GM21360 (cell line): Measurements from ENCODE around the gene OR2AT4.
"Not testable (repeated sequence)": the region's sequence is repeated elsewhere in the genome, so short reads cannot be mapped to it uniquely, and the experiment has no call there.

Experiments
- ATAC-seq: cut with Tn5 transposase; IDR thresholded peaks from one replicate; pipeline ENCODE4 v1.9.1; 2021; ENCODE audit warnings: mild to moderate bottlenecking, moderate library complexity; ENCODE audit not compliant: unreplicated experiment

Gene OR2AT4

DNA sequence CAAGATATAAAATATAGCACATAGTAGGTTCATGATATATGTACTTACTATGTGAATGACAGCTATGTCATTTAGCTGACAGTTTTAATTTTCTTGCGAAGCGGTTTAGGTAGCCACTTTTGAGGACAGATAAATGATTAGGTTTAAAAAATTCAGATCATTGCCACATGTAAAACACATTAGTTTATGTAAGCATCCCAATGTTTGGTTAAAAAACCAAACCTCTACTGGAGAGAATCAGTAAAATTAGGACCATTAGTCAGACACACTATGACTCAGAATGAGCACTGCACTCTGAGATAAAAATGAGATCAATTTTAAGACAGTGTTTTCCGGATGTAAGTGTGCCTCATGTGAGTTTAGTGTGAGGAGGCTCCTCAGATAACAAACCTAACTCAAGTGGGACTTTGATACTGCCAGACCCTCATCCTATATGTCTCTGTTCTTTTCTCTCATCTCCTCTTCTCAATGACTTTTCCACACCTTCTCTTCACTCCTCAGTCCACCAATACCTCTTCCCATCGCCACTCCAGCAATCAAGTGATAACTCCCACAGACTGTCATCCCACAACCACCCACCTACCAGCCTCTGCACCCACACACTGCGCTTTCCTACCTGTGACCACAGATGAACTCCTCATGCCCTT is 6.8 kb upstream of the OR2AT4 start:
- ATAC-seq = no peak

- ATAC-seq = no peak
Measured at GRCh38 chr11:75101424-75102128, 4.9 kb upstream of the OR2AT4 start.

GRCh38 chr11:75100314-75100713 is 3.6 kb upstream of the OR2AT4 start:
- ATAC-seq = peak; percentile 89

GRCh38 chr11:75099635-75100034 is 3.0 kb upstream of the OR2AT4 start:
- ATAC-seq = no peak

DNA sequence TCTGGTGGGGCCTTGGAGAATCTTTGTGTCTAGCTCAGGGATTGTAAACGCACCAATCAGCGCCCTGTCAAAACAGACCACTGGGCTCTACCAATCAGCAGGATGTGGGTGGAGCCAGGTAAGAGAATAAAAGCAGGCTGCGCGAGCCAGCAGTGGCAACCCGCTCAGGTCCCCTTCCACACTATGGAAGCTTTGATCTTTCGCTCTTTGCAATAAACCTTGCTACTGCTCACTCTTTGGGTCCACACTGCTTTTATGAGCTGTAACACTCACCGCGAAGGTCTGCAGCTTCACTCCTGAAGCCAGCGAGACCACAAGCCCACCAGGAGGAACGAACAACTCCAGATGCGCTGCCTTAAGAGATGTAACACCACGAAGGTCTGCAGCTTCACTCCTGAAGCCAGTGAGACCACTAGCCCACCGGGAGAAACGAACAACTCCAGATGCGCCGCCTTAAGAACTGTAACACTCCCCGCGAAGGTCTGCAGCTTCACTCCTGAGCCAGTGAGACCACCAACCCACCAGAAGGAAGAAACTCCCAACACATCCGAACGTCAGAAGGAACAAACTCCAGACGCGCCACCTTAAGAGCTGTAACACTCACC is 2.3 kb upstream of the OR2AT4 start:
- not testable (repeated sequence) for ATAC-seq

DNA sequence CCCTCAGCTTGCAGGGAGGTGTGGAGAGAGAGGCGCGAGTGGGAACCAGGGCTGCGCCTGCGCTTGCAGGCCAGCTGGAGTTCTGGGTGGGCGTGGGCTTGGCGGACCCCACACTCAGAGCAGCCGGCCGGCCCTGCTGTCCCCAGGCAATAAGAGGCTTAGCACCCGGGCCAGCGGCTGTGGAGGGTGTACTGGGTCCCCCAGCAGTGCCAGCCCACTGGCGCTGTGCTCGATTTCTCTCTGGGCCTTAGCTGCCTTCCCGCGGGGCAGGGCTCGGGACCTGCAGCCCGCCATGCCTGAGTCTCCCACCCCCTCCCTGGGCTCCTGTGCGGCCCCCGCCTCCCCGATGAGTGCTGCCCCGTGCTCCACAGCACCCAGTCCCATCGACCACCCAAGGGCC is 1.5 kb upstream of the OR2AT4 start:
- not testable (repeated sequence) for ATAC-seq

DNA sequence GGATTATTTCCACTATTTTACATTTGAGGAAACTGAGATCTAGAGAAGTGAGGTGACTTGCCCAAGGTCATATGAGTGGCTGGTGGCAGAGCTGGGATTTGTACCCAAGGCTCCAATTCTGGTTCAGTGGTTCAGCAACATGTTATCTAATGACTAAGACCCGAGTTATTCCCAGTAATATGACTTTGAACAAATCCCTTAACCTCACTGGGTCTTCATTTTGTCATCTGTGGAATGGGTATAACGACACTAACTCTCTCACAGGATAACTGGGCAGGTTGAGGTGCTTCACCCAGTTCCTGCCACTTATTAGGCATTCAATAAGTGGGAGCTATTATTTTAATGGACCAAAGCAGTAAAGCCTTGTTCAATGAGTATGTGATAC is 489 bp upstream of the OR2AT4 start:
- ATAC-seq = no peak

DNA sequence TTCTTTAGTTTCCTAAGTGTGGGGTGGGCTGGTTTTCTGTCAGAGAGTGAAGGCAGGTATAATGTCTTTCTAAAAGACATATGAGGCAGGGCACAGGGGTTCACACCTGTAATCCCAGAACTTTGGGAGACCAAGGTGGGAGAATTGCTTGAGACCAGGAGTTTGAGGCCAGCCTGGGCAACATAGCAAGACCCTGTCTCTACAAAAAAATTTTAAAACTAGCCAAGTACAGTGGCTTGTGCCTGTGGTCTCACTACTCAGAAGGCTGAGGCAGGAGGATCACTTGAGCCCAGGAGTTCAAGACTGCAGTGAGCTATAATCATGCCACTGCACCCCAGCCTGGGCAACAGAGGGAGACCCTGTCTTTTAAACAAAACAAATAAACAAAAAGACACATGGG is 2.3 kb downstream of the OR2AT4 start:
- ATAC-seq = not testable (repeated sequence)

DNA sequence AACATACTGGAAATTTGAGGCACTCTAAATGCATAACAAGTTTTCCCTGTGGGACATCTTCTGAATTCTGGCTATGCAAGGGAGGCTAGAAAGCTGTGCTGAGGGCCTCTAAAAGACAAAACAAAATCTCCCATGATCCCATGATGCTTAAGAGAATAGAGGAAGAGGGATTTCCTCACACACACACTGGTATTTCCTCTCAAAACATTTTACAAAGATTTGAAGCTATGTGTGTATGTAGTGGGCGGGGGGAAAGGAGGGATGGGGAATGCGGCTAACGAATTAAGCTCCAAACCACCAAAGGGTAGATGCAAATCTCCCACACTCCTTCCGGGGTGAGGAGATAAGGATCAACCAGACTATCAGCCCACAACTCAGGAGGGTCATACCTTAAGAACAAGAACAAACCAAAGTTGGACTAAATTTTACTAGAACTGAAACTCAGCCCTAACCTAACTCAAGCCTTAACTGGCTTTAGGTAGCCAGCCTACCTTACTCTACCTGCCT is 6.0 kb downstream of the OR2AT4 start:
- ATAC-seq = no peak

- ATAC-seq = no peak
Measured at GRCh38 chr11:75087319-75088305, 9.1 kb downstream of the OR2AT4 start.

- no peak for ATAC-seq
Measured at GRCh38 chr11:75084883-75085282, 11.8 kb downstream of the OR2AT4 start.

GRCh38 chr11:75083217-75083605 is 13.5 kb downstream of the OR2AT4 start:
- ATAC-seq = no peak

- ATAC-seq = no peak
Measured at GRCh38 chr11:75082601-75083216, 14.0 kb downstream of the OR2AT4 start.

DNA sequence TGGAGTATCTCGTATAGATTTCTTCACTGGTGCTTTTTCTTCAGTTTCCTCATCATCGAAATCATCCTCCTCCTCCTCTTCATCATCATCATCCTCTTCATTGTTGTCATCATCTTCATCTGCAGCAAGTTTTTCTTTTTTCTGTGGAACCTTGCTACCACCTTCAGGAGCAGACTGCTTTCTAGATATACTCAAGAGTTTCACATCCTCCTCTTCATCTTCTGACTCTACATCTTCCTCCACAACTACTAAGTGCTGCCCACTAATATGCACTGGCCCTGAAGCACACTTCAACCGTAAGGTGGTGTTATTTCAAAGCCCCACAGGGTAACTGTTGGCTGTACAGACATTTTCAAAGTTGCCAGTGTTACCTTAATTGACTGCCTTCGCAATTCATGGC is 17.1 kb downstream of the OR2AT4 start:
- ATAC-seq = no peak

DNA sequence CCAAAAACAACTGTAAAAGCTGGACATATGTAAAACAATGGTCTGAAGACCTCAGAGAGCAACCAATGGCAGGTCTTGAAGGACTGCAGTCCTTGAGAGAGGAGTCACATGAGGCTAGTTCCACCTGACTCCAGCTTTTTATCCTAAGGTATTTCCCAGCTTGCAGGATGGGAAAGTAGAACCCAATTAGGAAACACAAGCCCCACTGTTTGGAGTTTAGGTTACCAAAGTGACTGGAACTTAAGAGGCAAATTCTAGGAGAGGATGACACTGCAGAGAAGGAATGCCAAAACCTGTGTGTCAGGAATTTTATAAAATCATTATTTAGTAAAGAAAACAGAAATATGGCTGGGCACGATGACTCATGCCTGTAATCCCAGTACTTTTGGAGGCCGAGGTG is 18.4 kb downstream of the OR2AT4 start:
- no peak for ATAC-seq

- ATAC-seq = no peak
Measured at GRCh38 chr11:75077316-75077715, 19.4 kb downstream of the OR2AT4 start.

DNA sequence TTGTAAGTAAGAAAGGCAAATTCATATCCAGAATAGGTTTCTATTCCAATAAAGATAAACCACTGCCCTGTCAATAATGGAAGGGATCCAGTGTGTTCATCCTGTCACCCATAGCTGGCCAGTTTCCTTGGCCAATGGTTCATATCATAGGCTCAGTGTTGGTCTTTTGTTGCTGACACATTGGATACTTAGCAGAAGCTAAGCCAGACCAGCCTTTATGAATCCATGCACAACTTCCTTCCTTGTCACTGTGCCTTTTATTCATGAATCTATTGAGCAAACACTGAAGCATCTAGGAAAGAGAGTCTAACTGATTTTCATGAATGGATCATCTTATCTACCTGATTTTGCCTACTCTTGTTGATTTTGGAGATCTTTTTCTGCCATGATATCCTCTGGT is 20.0 kb downstream of the OR2AT4 start:
- ATAC-seq = no peak

GRCh38 chr11:75073459-75074190 is 23.1 kb downstream of the OR2AT4 start:
- ATAC-seq = no peak

DNA sequence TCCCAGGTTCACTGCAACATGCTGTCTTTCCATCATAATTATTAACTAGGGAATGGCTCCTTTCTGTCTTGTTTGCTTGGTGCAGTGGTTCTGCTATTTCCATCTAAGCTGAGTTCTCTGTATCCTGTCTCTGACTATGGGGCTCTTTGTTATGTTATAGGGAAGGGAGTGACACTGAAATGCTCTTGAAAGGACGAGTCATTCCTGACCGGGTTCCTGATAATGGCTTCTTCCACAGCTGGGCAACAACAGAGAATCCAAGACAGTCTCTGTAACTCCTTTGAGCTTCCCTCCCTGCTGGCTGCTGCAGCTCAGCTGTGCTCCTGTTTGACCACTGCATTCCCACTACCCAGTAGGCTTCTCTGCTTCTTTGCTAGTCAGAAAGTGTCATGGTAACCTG is 24.1 kb downstream of the OR2AT4 start:
- ATAC-seq = no peak

GRCh38 chr11:75069473-75069872 is 27.2 kb downstream of the OR2AT4 start:
- no peak for ATAC-seq
